GM19238 (cell line): ENCODE measurements around the gene MPPED1.

Experiments
- DNase-seq: peaks from one replicate; pipeline ENCODE4 v3.0.0; 2011; ENCODE audit warnings: low spot score; ENCODE audit not compliant: insufficient read length

The MPPED1 gene

GRCh38 chr22:43493297-43493696 is 81.5 kb downstream of the MPPED1 start:
- no peak for DNase-seq

GRCh38 chr22:43497956-43498855 is 86.4 kb downstream of the MPPED1 start:
- DNase-seq: no peak

GRCh38 chr22:43498856-43499253 is 87.0 kb downstream of the MPPED1 start:
- DNase-seq: no peak

GRCh38 chr22:43500792-43501785 is 89.3 kb downstream of the MPPED1 start:
- DNase-seq: no peak

GRCh38 chr22:43501878-43502277 is 90.1 kb downstream of the MPPED1 start:
- DNase-seq: no peak

- no peak for DNase-seq
Observed at GRCh38 chr22:43502306-43502874, 90.6 kb downstream of the MPPED1 start.

GRCh38 chr22:43504068-43504467 is 92.3 kb downstream of the MPPED1 start:
- DNase-seq: no peak

- DNase-seq: no peak
Observed at GRCh38 chr22:43504666-43505261, 93.0 kb downstream of the MPPED1 start.

- DNase-seq: no peak
Observed at GRCh38 chr22:43505423-43505822, 93.6 kb downstream of the MPPED1 start.

GRCh38 chr22:43505896-43506295 is 94.1 kb downstream of the MPPED1 start:
- DNase-seq: no peak

GRCh38 chr22:43506487-43506886 is 94.7 kb downstream of the MPPED1 start:
- DNase-seq: no peak

- no peak for DNase-seq
Observed at GRCh38 chr22:43507235-43507634, 95.4 kb downstream of the MPPED1 start.

GRCh38 chr22:43508489-43508888 is 96.7 kb downstream of the MPPED1 start:
- DNase-seq: no peak

- no peak for DNase-seq
Observed at GRCh38 chr22:43509337-43509736, 97.5 kb downstream of the MPPED1 start.

GRCh38 chr22:43510281-43511070 is 98.7 kb downstream of the MPPED1 start:
- no peak for DNase-seq

GRCh38 chr22:43511276-43511910 is 99.6 kb downstream of the MPPED1 start:
- DNase-seq: no peak

GRCh38 chr22:43512279-43512678 is 100.5 kb downstream of the MPPED1 start:
- no peak for DNase-seq

- DNase-seq: no peak
Observed at GRCh38 chr22:43514476-43515157, 102.8 kb downstream of the MPPED1 start.

GRCh38 chr22:43515411-43515810 is 103.6 kb downstream of the MPPED1 start:
- no peak for DNase-seq
